Posterior vena cava (tissue), 2 donors: ENCODE data around the gene LGALS8. TPM values are rescaled to one million over a fixed set of nuclear protein-coding genes. Genes with fewer than 3 reads are reported as not detected.
A peak's percentile ranks its signal among the peaks of the same experiment; 100 is the strongest.
"Not testable (repeated sequence)": the region's sequence is repeated elsewhere in the genome, so short reads cannot be mapped to it uniquely, and the experiment has no call there.

ENCODE experiments used
- DNase-seq: peaks from one replicate; pipeline ENCODE4 v3.0.0-alpha.2; 2020; ENCODE audit warnings: low spot score
- intact Hi-C, 2 donors: fragments of 100-400 bp; cut with DNase I; formaldehyde crosslinking; loops; one replicate each; pipeline versions ENCODE4 v1.14.1 to v1.14.2; 2022 to 2023
- total RNA-seq, 2 donors: library from RNA; stranded (reverse); fragmentation: NEBNext Ultra II Directional; extraction: Animal tissue kit (Norgen Biotek cat#: 25700); gene quantifications; one replicate each; pipeline ENCODE4 v1.2.1, GENCODE V29; 2021
- donor health status: DM: yes; HTN: yes; CAD: no.
- donor health status: DM: yes; HTN: yes; CAD: no.

Gene LGALS8
- total RNA-seq, 2 donors from 2014 or later: 43.1 to 45.6 TPM

GRCh38 chr1:236504338-236504737, 19.4 kb upstream of the LGALS8 start:
- DNase-seq: not testable (repeated sequence)

GRCh38 chr1:236507022-236507700, 16.6 kb upstream of the LGALS8 start:
- intact Hi-C loops: no loop called here
- DNase-seq: no peak

More at GRCh38 chr1:236504338-236504737, 19.4 kb upstream of the LGALS8 start:
- intact Hi-C loops: not testable (repeated sequence)

- DNase-seq: no peak
- intact Hi-C loops: no loop called here
These were observed 15.2 kb upstream of the LGALS8 start for GRCh38 chr1:236508593-236509027.

GRCh38 chr1:236509203-236509602, 14.6 kb upstream of the LGALS8 start:
- DNase-seq: no peak
- intact Hi-C loops: no loop called here

- intact Hi-C loops: no loop called here
- DNase-seq: no peak
These were observed 14.0 kb upstream of the LGALS8 start for GRCh38 chr1:236509647-236510401.

GRCh38 chr1:236511735-236512418, 11.9 kb upstream of the LGALS8 start:
- intact Hi-C loops: no loop called here

GRCh38 chr1:236514703-236515442, 8.9 kb upstream of the LGALS8 start:
- intact Hi-C loops: no loop called here
- no peak for DNase-seq

More at GRCh38 chr1:236511735-236512418, 11.9 kb upstream of the LGALS8 start:
- no peak for DNase-seq

GRCh38 chr1:236515443-236515958, 8.3 kb upstream of the LGALS8 start:
- intact Hi-C loops: no loop called here
- no peak for DNase-seq

GRCh38 chr1:236516929-236517704, 6.7 kb upstream of the LGALS8 start:
- no peak for DNase-seq
- intact Hi-C loops: no loop called here

GRCh38 chr1:236518322-236518721, 5.5 kb upstream of the LGALS8 start:
- DNase-seq: no peak
- intact Hi-C loops: no loop called here

- DNase-seq: no peak
- intact Hi-C loops: no loop called here
These were observed 3.3 kb upstream of the LGALS8 start for GRCh38 chr1:236520445-236521005.

- DNase-seq: peak; percentile 79
- intact Hi-C loops: loop anchor here in 1 of 2 donors (1.0 kb wide), 1 partner anchor 26 kb away; no protein-coding TSS in a partner anchor
These were observed 662 bp upstream of the LGALS8 start for GRCh38 chr1:236522937-236523703.

GRCh38 chr1:236524142-236524894, 536 bp downstream of the LGALS8 start:
- intact Hi-C loops: no loop called here
- DNase-seq: peak; percentile 78

- intact Hi-C loops: no loop called here
- DNase-seq: no peak
These were observed 1.1 kb downstream of the LGALS8 start for GRCh38 chr1:236524895-236525184.

- DNase-seq: no peak
- intact Hi-C loops: no loop called here
These were observed 2.3 kb downstream of the LGALS8 start for GRCh38 chr1:236526079-236526478.

GRCh38 chr1:236530286-236530685, 6.5 kb downstream of the LGALS8 start:
- intact Hi-C loops: no loop called here
- DNase-seq: no peak

- DNase-seq: no peak
- intact Hi-C loops: no loop called here
These were observed 7.2 kb downstream of the LGALS8 start for GRCh38 chr1:236530959-236531358.
